Naive B cell (primary cell): ENCODE measurements around the gene SEC14L5. TPM values are rescaled to one million over a fixed set of nuclear protein-coding genes. Genes with fewer than 3 reads are reported as not detected.

Experiments
- ATAC-seq, 2 donors: fragments of 150-1000 bp; cut with Tn5 transposase; 2 replicates each; pipeline ENCODE4 v1.10.0; 2021; ENCODE audit warnings: low read depth in 2 of 2, mild to moderate bottlenecking in 2 of 2, moderate library complexity in 2 of 2
- DNase-seq: peaks from one replicate; pipeline ENCODE4 v3.0.0; 2022
- H3K27ac Mint-ChIP-seq, 6 donors: one replicate each; pipeline ENCODE4 v1.8.0; 2020 to 2022; ENCODE audit warnings: mild to moderate bottlenecking in 6 of 6, mixed read lengths in 6 of 6, moderate library complexity in 5 of 6, inconsistent platforms in 2 of 6
- H3K27me3 Mint-ChIP-seq, 3 donors: one replicate each; pipeline ENCODE4 v1.8.0; 2021 to 2022; ENCODE audit warnings: mixed read lengths in 3 of 3, mild to moderate bottlenecking in 1 of 3
- H3K36me3 Mint-ChIP-seq, 2 donors: one replicate each; pipeline ENCODE4 v1.8.0; 2020 to 2022; ENCODE audit warnings: mixed read lengths in 2 of 2, inconsistent platforms in 1 of 2, mild to moderate bottlenecking in 1 of 2
- H3K4me1 Mint-ChIP-seq, 3 donors: one replicate each; pipeline ENCODE4 v1.8.0; 2020 to 2022; ENCODE audit warnings: mixed read lengths in 3 of 3, inconsistent platforms in 1 of 3, mild to moderate bottlenecking in 1 of 3, moderate library complexity in 1 of 3
- H3K4me3 Mint-ChIP-seq, 8 donors: one replicate each; pipeline ENCODE4 v1.8.0; 2020 to 2022; ENCODE audit warnings: mild to moderate bottlenecking in 8 of 8, mixed read lengths in 8 of 8, moderate library complexity in 8 of 8, inconsistent platforms in 2 of 8
- H3K9me3 Mint-ChIP-seq, 7 donors: one replicate each; pipeline ENCODE4 v1.8.0; 2020 to 2022; ENCODE audit warnings: mixed read lengths in 7 of 7, mild to moderate bottlenecking in 5 of 7, inconsistent platforms in 2 of 7, moderate library complexity in 1 of 7
- polyA plus RNA-seq, 6 donors: library from polyadenylated mRNA; unstranded; fragments of 300-500 nt; fragmentation: Illumina TruSeq; gene quantifications; one replicate each; pipeline ENCODE4 v1.2.3, GENCODE V29; 2021; ENCODE audit warnings: low read depth in 6 of 6

SEC14L5 gene
- polyA plus RNA-seq, 6 donors from 2014 or later: 0.08 to 0.48 (median 0.43) TPM; not detected in 3

DNA sequence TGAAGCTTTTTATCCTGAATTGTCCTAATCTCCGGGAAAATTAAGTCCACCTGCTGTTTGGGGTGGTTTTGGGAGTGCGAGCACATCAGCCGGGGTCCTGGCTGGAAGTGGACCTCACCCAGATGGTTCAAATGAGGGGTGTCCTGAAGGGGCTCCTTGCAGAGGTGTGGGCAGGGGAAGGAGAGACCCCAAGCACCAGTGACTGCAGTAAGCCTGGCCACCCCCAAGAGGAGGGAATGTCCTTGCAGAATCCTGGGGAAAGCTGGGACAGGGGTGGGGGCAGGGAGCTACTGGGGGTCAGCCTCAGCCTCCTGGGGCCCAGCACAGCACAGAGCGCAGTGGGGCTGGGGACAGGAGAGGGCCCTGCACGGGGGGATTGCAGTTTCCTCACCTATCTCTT is 46.2 kb downstream of the SEC14L5 start:
- Mint-ChIP-seq H3K4me1 (no peaks in the 10 kb centered on the region), H3K4me3 (no peak overlapping the region), H3K36me3 (peaks cover 0 to under 1% of the 10 kb centered on the region in 2 donors), H3K27me3 (peaks cover 7 to 27% (median 23%) of the 10 kb centered on the region in 3 donors), H3K27ac (no peak overlapping the region), H3K9me3 (no peaks in the 10 kb centered on the region)
- DNase-seq (no peak), ATAC-seq (no peak)

DNA sequence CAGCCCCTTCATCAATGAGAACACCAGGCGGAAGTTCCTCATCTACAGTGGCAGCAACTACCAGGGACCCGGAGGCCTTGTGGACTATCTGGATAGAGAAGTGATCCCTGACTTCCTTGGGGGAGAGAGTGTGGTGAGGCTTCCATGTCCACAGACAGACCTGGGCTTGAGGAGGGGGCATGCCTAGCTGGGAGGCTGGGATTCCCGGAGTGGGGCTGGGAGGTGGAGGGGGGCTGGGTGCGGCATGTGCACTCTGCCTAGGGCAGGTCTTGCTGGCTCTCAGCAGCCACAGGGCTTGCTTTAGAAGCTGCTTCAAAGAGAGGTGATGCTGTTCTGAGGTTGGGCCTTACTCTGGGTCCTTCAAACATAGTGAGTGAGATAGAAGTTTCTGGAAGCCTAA is 47.8 kb downstream of the SEC14L5 start:
- Mint-ChIP-seq H3K27ac (no peak overlapping the region), H3K9me3 (no peaks in the 10 kb centered on the region), H3K4me1 (peaks cover 0 to 5% (median 0%) of the 10 kb centered on the region in 3 donors), H3K4me3 (no peak overlapping the region), H3K27me3 (peaks cover 11 to 41% (median 37%) of the 10 kb centered on the region in 3 donors), H3K36me3 (peaks cover 0 to 6% of the 10 kb centered on the region in 2 donors)
- ATAC-seq (no peak), DNase-seq (no peak)

DNA sequence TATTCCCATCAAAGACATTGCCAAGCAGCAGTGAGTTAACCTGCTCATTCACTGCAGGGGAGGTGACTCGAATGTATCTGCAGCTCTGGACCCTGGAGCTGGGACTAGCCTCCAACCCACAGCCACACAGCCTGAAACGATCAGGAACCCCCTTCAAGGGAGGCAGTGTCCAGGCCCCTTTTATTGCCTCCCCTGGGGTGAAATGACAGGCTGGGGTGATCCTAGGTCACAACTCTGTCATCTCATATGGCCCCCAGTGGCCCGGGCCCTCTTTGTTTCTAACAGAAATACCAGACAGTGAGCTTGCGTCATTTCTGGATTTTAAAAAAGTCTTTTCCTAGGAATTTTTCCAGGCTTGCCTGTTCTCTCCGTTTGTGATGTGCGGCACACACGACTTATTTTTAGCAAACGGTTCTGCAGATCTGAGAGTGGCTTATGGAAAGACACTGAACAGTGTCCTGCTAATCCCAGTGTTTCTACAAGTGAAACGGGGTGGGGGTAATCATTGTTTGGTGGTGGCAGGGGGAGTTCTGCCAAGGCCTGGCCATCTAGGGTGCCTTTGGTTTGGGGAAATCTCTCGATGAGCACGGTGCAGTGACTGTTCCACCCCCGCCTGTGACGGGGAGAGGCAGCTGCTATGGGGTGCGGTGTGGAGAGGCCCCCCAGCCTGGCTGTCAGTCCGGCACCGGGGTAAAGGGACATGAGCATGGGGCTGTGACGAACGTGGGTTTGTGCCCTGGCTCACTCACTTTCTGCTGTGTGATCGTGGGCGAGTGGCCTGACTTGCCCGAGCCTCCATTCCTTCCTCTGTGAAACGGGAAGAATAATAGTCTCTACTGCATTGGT is 48.4 kb downstream of the SEC14L5 start:
- peaks cover 11 to 43% (median 39%) of the 10 kb centered on the region in 3 donors for H3K27me3 Mint-ChIP-seq
- no peak for ATAC-seq
- H3K27ac Mint-ChIP-seq: no peak overlapping the region
- no peak overlapping the region for H3K4me3 Mint-ChIP-seq
- DNase-seq: no peak
- peaks cover 0 to 5% (median 0%) of the 10 kb centered on the region in 3 donors for H3K4me1 Mint-ChIP-seq
- peaks cover 0 to 6% of the 10 kb centered on the region in 2 donors for H3K36me3 Mint-ChIP-seq
- no peaks in the 10 kb centered on the region for H3K9me3 Mint-ChIP-seq

DNA sequence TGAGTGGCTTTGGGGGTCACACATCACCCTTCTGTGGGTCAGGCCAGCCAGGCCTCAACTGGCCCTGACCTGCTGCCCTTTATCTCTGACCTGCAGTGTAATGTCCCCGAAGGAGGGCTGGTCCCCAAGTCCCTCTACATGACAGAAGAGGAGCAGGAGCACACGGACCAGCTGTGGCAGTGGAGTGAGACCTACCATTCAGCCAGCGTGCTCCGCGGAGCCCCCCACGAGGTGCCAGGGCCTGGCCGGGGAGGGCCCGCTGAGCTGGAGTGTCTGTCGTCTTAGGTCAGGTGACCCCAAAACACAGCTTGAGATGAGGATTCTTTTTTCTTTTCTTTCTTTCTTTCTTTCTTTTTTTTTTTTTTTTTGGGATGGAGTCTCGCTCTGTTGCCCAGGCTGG is 49.1 kb downstream of the SEC14L5 start:
- no peak overlapping the region for H3K4me3 Mint-ChIP-seq
- no peak for DNase-seq
- peaks cover 11 to 46% (median 36%) of the 10 kb centered on the region in 3 donors for H3K27me3 Mint-ChIP-seq
- peaks cover 0 to 6% of the 10 kb centered on the region in 2 donors for H3K36me3 Mint-ChIP-seq
- H3K27ac Mint-ChIP-seq: no peak overlapping the region
- peaks cover 0 to 2% (median 0%) of the 10 kb centered on the region in 7 donors for H3K9me3 Mint-ChIP-seq
- ATAC-seq: no peak
- H3K4me1 Mint-ChIP-seq: peaks cover 0 to 5% (median 0%) of the 10 kb centered on the region in 3 donors

DNA sequence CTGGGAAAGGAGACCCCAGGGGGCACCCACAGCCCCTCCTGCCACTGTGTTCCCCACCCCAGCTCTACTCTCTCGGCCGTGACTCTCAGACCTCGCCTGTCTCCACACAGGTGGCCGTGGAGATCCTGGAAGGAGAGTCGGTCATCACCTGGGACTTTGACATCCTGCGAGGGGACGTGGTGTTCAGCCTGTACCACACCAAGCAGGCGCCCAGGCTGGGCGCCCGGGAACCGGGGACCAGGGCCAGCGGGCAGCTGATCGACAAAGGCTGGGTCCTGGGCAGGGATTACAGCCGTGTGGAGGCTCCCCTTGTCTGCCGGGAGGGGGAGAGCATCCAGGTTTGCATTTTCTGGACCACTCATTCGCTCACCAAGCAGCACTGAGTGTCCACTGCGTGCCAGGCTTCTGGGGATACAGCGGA is 50.2 kb downstream of the SEC14L5 start:
- H3K27ac Mint-ChIP-seq: no peak overlapping the region
- peaks cover 0 to 6% of the 10 kb centered on the region in 2 donors for H3K36me3 Mint-ChIP-seq
- ATAC-seq (no peak), DNase-seq (no peak)
- peaks cover 0 to 5% (median 0%) of the 10 kb centered on the region in 3 donors for H3K4me1 Mint-ChIP-seq
- H3K27me3 Mint-ChIP-seq: peaks cover 11 to 51% (median 36%) of the 10 kb centered on the region in 3 donors
- H3K4me3 Mint-ChIP-seq: no peak overlapping the region
- peaks cover 0 to 2% (median 0%) of the 10 kb centered on the region in 7 donors for H3K9me3 Mint-ChIP-seq

DNA sequence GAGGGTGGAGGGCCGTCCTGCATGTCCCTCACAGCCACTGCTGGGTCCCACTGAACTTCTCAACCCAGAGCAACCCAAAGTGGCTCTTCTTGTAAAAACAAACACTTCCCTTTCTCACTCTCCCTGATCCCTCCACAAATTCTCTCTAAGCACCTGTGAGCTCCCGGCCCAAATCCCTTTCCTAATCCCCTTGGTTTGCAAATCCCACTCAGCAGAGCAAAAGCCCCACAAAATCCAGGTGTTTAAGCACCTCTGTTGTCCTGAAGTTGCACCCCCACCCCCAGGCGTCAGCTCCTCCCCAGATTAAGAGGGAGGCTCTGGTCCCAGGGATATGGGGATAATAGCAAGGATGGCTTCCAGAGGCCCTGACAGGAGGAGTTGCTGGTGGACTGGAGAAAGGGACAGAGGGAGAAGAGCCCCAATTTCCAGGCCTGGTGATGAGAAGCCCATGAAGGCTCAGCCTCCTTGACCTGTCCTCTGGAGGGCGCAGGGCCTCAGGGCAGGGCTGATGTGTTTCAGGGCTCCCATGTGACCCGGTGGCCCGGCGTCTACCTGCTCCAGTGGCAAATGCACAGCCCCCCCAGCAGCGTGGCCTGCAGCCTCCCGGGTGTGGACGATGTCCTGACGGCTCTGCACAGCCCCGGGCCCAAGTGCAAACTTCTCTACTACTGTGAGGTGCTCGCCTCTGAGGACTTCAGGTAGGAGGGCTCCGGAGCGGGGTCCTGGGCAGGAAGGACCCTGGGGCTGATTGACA is 52.6 kb downstream of the SEC14L5 start:
- no peak overlapping the region for H3K27ac Mint-ChIP-seq

DNA sequence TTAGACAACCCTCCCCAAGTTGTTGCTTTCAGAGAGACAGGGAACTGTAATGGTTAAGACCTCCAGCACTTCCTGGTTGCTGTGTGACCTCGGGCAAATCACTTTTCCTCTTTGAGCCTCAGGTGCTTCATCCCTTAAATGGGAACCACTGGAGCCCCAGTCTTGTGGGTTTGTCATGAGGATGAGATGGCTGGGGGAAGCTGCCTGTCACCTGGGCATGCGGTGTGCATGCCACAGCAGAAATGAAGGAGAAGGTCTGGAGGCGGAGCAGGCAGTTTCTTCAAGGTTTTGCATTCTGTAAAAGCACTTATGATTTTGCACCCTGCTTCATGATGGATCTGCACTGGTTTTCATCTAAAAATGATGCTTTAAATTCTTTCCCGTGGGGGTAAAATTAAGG is 53.5 kb downstream of the SEC14L5 start:
- Mint-ChIP-seq H3K36me3 (peaks cover 0 to 6% of the 10 kb centered on the region in 2 donors), H3K9me3 (peaks cover 0 to 4% (median 0%) of the 10 kb centered on the region in 7 donors), H3K4me3 (no peak overlapping the region), H3K27me3 (peaks cover 12 to 40% (median 29%) of the 10 kb centered on the region in 3 donors), H3K4me1 (peaks cover 0 to 5% (median 0%) of the 10 kb centered on the region in 3 donors), H3K27ac (no peak overlapping the region)
- ATAC-seq: no peak
- DNase-seq: no peak

More for the DNA sequence above, 52.6 kb downstream of the SEC14L5 start:
- H3K9me3 Mint-ChIP-seq: peaks cover 0 to 4% (median 0%) of the 10 kb centered on the region in 7 donors
- H3K4me3 Mint-ChIP-seq: no peak overlapping the region
- ATAC-seq (no peak), DNase-seq (no peak)
- H3K36me3 Mint-ChIP-seq: peaks cover 0 to 6% of the 10 kb centered on the region in 2 donors
- peaks cover 11 to 36% (median 29%) of the 10 kb centered on the region in 3 donors for H3K27me3 Mint-ChIP-seq
- peaks cover 0 to 5% (median 0%) of the 10 kb centered on the region in 3 donors for H3K4me1 Mint-ChIP-seq

DNA sequence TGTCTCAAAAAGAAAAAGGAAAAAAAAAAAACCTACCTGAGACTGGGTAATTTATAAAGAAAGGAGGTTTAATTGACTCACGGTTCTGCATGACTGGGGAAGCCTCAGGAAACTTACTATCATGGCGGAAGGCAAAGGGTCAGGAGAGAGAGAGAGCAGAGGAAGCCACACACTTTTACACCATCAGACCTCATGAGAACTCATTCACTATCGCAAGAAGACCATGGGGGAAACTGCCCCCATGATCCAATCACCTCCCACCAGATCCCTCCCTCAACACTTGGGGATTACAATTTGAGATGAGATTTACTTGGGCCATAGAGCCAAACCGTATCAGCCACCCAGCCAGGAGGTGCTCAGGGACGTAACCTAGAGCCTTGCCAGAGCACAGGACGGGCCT is 54.8 kb downstream of the SEC14L5 start:
- peaks cover 0 to 4% (median 0%) of the 10 kb centered on the region in 7 donors for H3K9me3 Mint-ChIP-seq
- H3K4me3 Mint-ChIP-seq: no peak overlapping the region
- peaks cover 16 to 38% (median 29%) of the 10 kb centered on the region in 3 donors for H3K27me3 Mint-ChIP-seq
- DNase-seq (no peak), ATAC-seq (no peak)
- H3K27ac Mint-ChIP-seq: no peak overlapping the region
- H3K36me3 Mint-ChIP-seq: peaks cover 0 to 6% of the 10 kb centered on the region in 2 donors
- peaks cover 0 to 5% (median 0%) of the 10 kb centered on the region in 3 donors for H3K4me1 Mint-ChIP-seq

DNA sequence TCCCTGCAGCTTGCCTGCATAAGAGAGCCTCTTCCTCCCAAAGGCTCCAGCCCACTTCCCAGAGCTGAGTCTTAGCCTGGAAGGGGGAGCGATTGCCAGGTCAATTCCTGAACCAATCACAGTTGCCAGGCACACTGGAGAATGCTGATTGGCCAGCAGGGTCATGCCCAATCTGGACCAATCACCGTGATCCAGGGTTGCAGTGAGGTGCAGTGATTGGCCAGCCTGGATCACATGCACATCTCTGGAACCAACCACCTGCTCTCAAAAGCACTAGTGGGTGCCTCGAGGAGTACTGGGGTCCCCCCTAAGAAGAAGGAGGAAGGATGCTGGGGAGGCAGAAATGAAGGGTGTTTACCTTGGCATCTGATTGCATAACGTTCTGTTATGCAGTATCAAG is 57.2 kb downstream of the SEC14L5 start:
- no peak for ATAC-seq
- H3K36me3 Mint-ChIP-seq: no peaks in the 10 kb centered on the region
- DNase-seq: no peak
- H3K27ac Mint-ChIP-seq: peak overlapping the region in 1 of 6 donors; percentile 82
- H3K27me3 Mint-ChIP-seq: peaks cover 5 to 33% (median 15%) of the 10 kb centered on the region in 3 donors
- H3K9me3 Mint-ChIP-seq: peaks cover 0 to 4% (median 0%) of the 10 kb centered on the region in 7 donors
- peaks cover 0 to 5% (median 0%) of the 10 kb centered on the region in 3 donors for H3K4me1 Mint-ChIP-seq
- no peak overlapping the region for H3K4me3 Mint-ChIP-seq

DNA sequence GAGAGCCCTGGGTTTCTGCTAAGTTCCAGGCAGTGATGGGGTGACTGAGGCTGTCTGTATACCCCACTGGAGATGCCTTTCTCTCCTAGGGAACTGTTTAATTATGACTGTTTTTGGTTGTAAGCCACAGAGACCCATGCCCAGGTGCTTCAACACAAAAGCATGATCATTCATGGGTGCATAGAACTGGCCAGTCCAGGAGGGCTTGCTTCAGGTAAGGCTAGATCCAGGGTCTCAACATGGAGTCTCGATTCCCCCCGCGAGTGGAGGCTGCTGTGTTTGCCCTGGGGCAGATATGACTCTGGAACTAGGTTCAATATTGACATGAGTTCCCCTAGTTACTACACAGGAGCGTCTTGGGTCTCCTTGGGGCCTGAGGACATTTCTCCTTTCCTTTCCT is 57.8 kb downstream of the SEC14L5 start:
- H3K27me3 Mint-ChIP-seq: peaks cover 5 to 30% (median 9%) of the 10 kb centered on the region in 3 donors
- ATAC-seq: no peak
- H3K4me3 Mint-ChIP-seq: no peak overlapping the region

DNA sequence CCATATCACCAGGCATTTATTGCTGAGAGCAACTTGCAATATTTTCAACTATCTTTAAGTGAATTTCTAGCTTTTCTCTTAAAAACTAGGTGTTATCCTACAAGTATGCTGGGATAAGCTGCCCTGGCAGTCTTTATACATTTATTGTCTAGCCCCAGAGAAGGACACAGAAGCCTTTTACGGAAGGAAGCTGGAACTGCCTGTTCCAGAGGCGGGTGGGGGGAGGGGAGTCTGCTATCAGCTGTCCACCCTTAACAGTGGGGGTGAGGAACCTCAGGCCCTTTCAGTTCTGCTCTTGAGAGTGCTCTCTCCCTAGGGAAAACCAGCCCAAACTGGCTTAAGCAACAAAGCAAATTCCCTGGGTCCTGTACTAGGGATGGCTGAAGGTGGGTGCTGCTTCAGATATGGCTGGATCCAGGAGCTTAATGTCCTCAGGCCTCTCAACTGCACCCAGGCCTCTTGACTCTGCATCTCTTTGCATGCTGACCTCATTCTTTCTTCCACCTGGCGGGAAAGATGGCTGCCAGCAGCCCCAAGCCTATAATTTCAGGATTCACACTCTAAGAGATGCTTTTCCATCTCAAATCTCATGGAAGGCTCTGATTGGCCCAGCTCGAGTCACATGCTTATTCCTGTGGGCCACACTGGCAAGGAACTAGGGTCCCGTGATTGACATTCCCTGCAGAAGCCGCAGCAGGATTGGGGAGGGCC is 59.0 kb downstream of the SEC14L5 start:
- H3K9me3 Mint-ChIP-seq: peaks cover 0 to 2% (median 0%) of the 10 kb centered on the region in 7 donors
- no peaks in the 10 kb centered on the region for H3K36me3 Mint-ChIP-seq
- H3K27ac Mint-ChIP-seq: no peak overlapping the region
- peak overlapping the region in 1 of 8 donors; percentile 25 for H3K4me3 Mint-ChIP-seq
- ATAC-seq (no peak), DNase-seq (no peak)
- H3K27me3 Mint-ChIP-seq: peaks cover 5 to 21% (median 14%) of the 10 kb centered on the region in 3 donors
- H3K4me1 Mint-ChIP-seq: no peaks in the 10 kb centered on the region

More for the DNA sequence above, 57.8 kb downstream of the SEC14L5 start:
- Mint-ChIP-seq H3K27ac (no peak overlapping the region), H3K9me3 (peaks cover 0 to 4% (median 0%) of the 10 kb centered on the region in 7 donors), H3K4me1 (no peaks in the 10 kb centered on the region), H3K36me3 (no peaks in the 10 kb centered on the region)
- no peak for DNase-seq

DNA sequence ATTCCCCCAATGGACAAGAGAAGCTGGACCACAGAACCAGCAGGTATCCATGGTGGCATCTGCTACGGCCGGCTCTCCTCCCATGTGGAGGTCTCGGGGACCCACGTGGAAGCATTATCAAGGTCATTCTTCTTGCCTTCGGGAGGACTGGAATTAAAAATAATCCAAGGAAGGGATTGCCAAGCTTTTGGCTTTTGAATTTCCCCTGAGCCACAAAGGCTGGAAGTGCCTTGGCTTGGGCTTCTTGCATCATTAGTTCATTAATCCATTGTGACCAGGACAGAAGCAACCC is 59.5 kb downstream of the SEC14L5 start:
- H3K4me1 Mint-ChIP-seq: no peaks in the 10 kb centered on the region
- ATAC-seq: no peak
- no peaks in the 10 kb centered on the region for H3K36me3 Mint-ChIP-seq
- peaks cover 0 to 2% (median 0%) of the 10 kb centered on the region in 7 donors for H3K9me3 Mint-ChIP-seq
- H3K27me3 Mint-ChIP-seq: peaks cover 5 to 21% (median 15%) of the 10 kb centered on the region in 3 donors
- no peak for DNase-seq
- peak overlapping the region in 1 of 6 donors; percentile 72 for H3K27ac Mint-ChIP-seq
- H3K4me3 Mint-ChIP-seq: no peak overlapping the region

DNA sequence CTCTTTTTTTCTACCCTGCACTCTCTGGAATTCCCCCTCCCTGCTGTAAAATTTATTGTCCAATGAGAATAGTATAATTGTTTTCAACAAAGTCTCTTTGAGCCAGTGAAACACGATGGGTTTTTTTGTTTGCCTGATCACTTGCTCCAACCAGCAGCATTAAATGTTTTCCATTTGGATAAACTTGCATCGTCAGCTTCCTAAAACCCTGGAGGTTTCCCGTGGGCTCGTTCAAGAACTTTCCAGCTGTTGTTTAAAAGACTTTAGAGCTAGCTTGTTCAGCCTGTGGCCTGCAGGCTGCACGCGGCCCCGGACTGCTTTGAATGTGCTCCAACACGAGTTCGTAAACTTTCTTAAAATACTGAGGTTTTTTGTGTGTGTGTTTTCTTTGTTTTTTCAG is 60.7 kb downstream of the SEC14L5 start:
- Mint-ChIP-seq H3K9me3 (peaks cover 0 to 2% (median 0%) of the 10 kb centered on the region in 7 donors), H3K4me3 (no peak overlapping the region), H3K27me3 (peaks cover 5 to 15% (median 15%) of the 10 kb centered on the region in 3 donors), H3K27ac (no peak overlapping the region), H3K4me1 (no peaks in the 10 kb centered on the region), H3K36me3 (no peaks in the 10 kb centered on the region)
- no peak for DNase-seq
- no peak for ATAC-seq
